ENCODE measurements around the gene GOLGA8S. TPM values are rescaled to one million over a fixed set of nuclear protein-coding genes. Genes with fewer than 3 reads are reported as not detected.

Gene GOLGA8S
- total and polyA plus RNA-seq, 10 of the 15 experiments (the other 5 are each of a cell fraction or from before 2014, with no cell fraction given), result 0.01 to 0.04 (median 0.03) TPM; not detected in 7

Small RNA genes lying within 50 kb of the gene (small RNA-seq; reads per million reads assigned to genes)
- gene RN7SL536P, result not detected

Other genes starting within 250 kb of the GOLGA8S start
- not detected in 2 replicates for gene GOLGA6L1, start 217.9 kb upstream of the GOLGA8S start, total RNA-seq (2014; rRNA removed)
- not detected in 2 replicates for gene GOLGA6L1, start 217.9 kb upstream of the GOLGA8S start, total RNA-seq (2014; rRNA removed; fragmentation: Illumina TruSeq; extraction: Trizol)
- not detected in 2 replicates for gene GOLGA6L1, start 217.9 kb upstream of the GOLGA8S start, total RNA-seq (2021)
- not detected in 2 replicates for gene GOLGA6L1, start 217.9 kb upstream of the GOLGA8S start, polyA plus RNA-seq (2011; rRNA removed)
- not detected in 2 replicates for gene GOLGA6L1, start 217.9 kb upstream of the GOLGA8S start, polyA plus RNA-seq (2014; fragmentation: Illumina TruSeq; extraction: Trizol)
- not detected for gene GOLGA6L1, start 217.9 kb upstream of the GOLGA8S start, polyA plus RNA-seq (2014; fragmentation: Nextera tagmentation; extraction: Ambion mirVana)
- not detected in 2 replicates for gene GOLGA6L1, start 217.9 kb upstream of the GOLGA8S start, polyA plus RNA-seq (2014; rRNA removed)
- gene GOLGA6L1, start 217.9 kb upstream of the GOLGA8S start, polyA plus RNA-seq (2016; fragmentation: Nextera tagmentation; extraction: Ambion mirVana), result not detected
- gene GOLGA6L26, start 20.6 kb upstream of the GOLGA8S start, total RNA-seq (2014; rRNA removed), result not detected in 2 replicates
- gene GOLGA6L26, start 20.6 kb upstream of the GOLGA8S start, total RNA-seq (2014; rRNA removed; fragmentation: Illumina TruSeq; extraction: Trizol), result not detected in 2 replicates
- not detected in 2 replicates for gene GOLGA6L26, start 20.6 kb upstream of the GOLGA8S start, total RNA-seq (2021)
- gene GOLGA6L26, start 20.6 kb upstream of the GOLGA8S start, polyA plus RNA-seq (2011; rRNA removed), result not detected in 2 replicates
- gene GOLGA6L26, start 20.6 kb upstream of the GOLGA8S start, polyA plus RNA-seq (2014; fragmentation: Illumina TruSeq; extraction: Trizol), result not detected in 2 replicates
- gene GOLGA6L26, start 20.6 kb upstream of the GOLGA8S start, polyA plus RNA-seq (2014; fragmentation: Nextera tagmentation; extraction: Ambion mirVana), result not detected
- not detected in 2 replicates for gene GOLGA6L26, start 20.6 kb upstream of the GOLGA8S start, polyA plus RNA-seq (2014; rRNA removed)
- not detected for gene GOLGA6L26, start 20.6 kb upstream of the GOLGA8S start, polyA plus RNA-seq (2016; fragmentation: Nextera tagmentation; extraction: Ambion mirVana)
- gene GOLGA6L2, start 92.5 kb downstream of the GOLGA8S start, total RNA-seq (2014; rRNA removed), result not detected in 2 replicates
- not detected in 2 replicates for gene GOLGA6L2, start 92.5 kb downstream of the GOLGA8S start, total RNA-seq (2014; rRNA removed; fragmentation: Illumina TruSeq; extraction: Trizol)
- not detected in 2 replicates for gene GOLGA6L2, start 92.5 kb downstream of the GOLGA8S start, total RNA-seq (2021)
- gene GOLGA6L2, start 92.5 kb downstream of the GOLGA8S start, polyA plus RNA-seq (2011; rRNA removed), result not detected in 2 replicates
- not detected in 2 replicates for gene GOLGA6L2, start 92.5 kb downstream of the GOLGA8S start, polyA plus RNA-seq (2014; fragmentation: Illumina TruSeq; extraction: Trizol)
- not detected for gene GOLGA6L2, start 92.5 kb downstream of the GOLGA8S start, polyA plus RNA-seq (2014; fragmentation: Nextera tagmentation; extraction: Ambion mirVana)
- not detected in 2 replicates for gene GOLGA6L2, start 92.5 kb downstream of the GOLGA8S start, polyA plus RNA-seq (2014; rRNA removed)
- gene GOLGA6L2, start 92.5 kb downstream of the GOLGA8S start, polyA plus RNA-seq (2016; fragmentation: Nextera tagmentation; extraction: Ambion mirVana), result not detected
- gene MKRN3, start 210.9 kb downstream of the GOLGA8S start, total RNA-seq (2014; rRNA removed), result not detected in 2 replicates
- not detected in 2 replicates for gene MKRN3, start 210.9 kb downstream of the GOLGA8S start, total RNA-seq (2014; rRNA removed; fragmentation: Illumina TruSeq; extraction: Trizol)
- gene MKRN3, start 210.9 kb downstream of the GOLGA8S start, total RNA-seq (2021), result not detected in 2 replicates
- 0.86 and 1.1 TPM in 2 replicates for gene MKRN3, start 210.9 kb downstream of the GOLGA8S start, polyA plus RNA-seq (2011; rRNA removed)
- gene MKRN3, start 210.9 kb downstream of the GOLGA8S start, polyA plus RNA-seq (2014; fragmentation: Illumina TruSeq; extraction: Trizol), result not detected in 2 replicates
- not detected for gene MKRN3, start 210.9 kb downstream of the GOLGA8S start, polyA plus RNA-seq (2014; fragmentation: Nextera tagmentation; extraction: Ambion mirVana)
- not detected in 2 replicates for gene MKRN3, start 210.9 kb downstream of the GOLGA8S start, polyA plus RNA-seq (2014; rRNA removed)
- gene MKRN3, start 210.9 kb downstream of the GOLGA8S start, polyA plus RNA-seq (2016; fragmentation: Nextera tagmentation; extraction: Ambion mirVana), result under 1 TPM in 1 of 2 experiments, not detected in 1; 0.30 TPM